Measurements from ENCODE around the gene MTM1. TPM values are rescaled to one million over a fixed set of nuclear protein-coding genes. Genes with fewer than 3 reads are reported as not detected.

The MTM1 gene
- 10 to 100 TPM; 10.5 to 32.7 (median 14.3) TPM for total RNA-seq

DNA sequence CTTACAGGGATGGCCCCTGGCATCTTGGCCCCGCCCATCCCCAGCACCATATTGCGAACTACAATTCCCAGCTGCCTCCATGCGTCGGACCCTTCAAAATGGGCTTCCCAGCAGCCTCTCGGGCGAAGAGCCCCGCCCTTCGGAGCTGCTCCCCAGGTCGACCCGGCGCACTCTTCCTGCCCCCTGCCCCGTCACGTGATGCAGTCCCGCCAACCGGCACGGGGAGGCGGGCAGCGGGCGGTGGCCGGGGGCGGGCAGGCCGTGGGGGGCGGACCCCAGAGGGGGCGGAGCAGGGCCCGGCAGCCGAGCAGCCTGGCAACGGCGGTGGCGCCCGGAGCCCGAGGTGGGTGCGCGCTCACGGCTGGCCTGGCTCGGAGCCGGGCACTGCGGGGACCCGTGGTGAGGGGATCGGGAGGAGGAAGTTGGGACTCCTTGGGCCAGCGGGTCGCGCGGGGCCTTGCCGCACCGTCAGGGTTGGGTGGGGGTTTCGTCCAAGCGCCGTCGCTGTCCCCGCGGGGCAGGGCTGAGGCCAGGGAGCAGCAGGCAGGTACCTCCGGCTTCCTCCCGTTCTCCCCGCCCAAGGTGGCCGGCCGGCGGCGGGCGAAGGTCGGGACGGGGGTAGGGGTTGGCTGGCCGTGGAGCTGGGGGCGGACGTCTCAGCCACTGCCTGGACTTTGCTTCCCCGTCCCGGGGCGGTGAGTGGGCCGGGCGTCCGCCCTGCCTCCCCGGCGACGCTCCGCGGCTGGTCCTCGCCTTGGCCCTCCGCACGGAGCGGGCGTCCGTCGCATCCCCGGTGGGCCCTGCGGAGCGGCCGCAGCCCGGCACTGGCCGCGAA lies at the start of gene MTM1:
MTM1 (plus strand) TSS at position 302 of the 835 bp plus-strand sequence. CDS start 23,994 bp downstream, outside the sequence.
- Histone ChIP-seq H3K4me3 (peak within 1 kb of the TSS; percentile 59 to 76), H3K27ac (peak within 1 kb of the TSS; percentile 57 to 90 (median 87)), H3K4me1 (peaks cover 0 to 21% (median 0%) of the 10 kb centered on the region in 3 donors), H3K9me3 (no peaks in the 10 kb centered on the region), H3K36me3 (no peaks in the 10 kb centered on the region), H3K27me3 (no peaks in the 10 kb centered on the region)
- ATAC-seq, result peak; percentile 95
- peak; percentile 45 to 55 for TF ChIP-seq POLR2A (IDR thresholded peaks at IDR 0.05)
- TF ChIP-seq POLR2AphosphoS5 (IDR thresholded peaks at IDR 0.05), result peak; percentile 40
- TF ChIP-seq EP300 (IDR thresholded peaks at IDR 0.05), result no peak
- TF ChIP-seq CTCF (IDR thresholded peaks at IDR 0.05), result no peak
- WGBS, 2 donors (ENCODE audit: low coverage in 1 of 2), result 31% methylated on average over 3 of the region's 89 CpGs; no CpG with 5 or more reads in 1 of the 2 donors

- Histone ChIP-seq H3K4me3 (no peak overlapping the region), H3K27me3 (no peaks in the 10 kb centered on the region), H3K36me3 (no peaks in the 10 kb centered on the region), H3K27ac (no peak overlapping the region), H3K9me3 (no peaks in the 10 kb centered on the region), H3K4me1 (no peaks in the 10 kb centered on the region)
- ATAC-seq, result no peak
- WGBS, 2 donors (ENCODE audit: low coverage in 1 of 2), result 73 to 94% methylated on average over 2 of the region's 2 CpGs
- TF ChIP-seq POLR2A (IDR thresholded peaks at IDR 0.05) (no peak), POLR2AphosphoS5 (IDR thresholded peaks at IDR 0.05) (no peak), EP300 (IDR thresholded peaks at IDR 0.05) (no peak), CTCF (IDR thresholded peaks at IDR 0.05) (no peak)
Measured at GRCh38 chrX:150522494-150522893, 45.9 kb upstream of the MTM1 start.

- H3K9me3 ChIP-seq, result no peaks in the 10 kb centered on the region
- WGBS, 2 donors (ENCODE audit: low coverage in 1 of 2), result 60 to 67% methylated on average over 1 to 4 of the region's 10 CpGs
- H3K4me3 ChIP-seq, result no peak overlapping the region
- no peaks in the 10 kb centered on the region for H3K4me1 ChIP-seq
- H3K36me3 ChIP-seq, result no peaks in the 10 kb centered on the region
- ATAC-seq, result no peak
- H3K27ac ChIP-seq, result no peak overlapping the region
- TF ChIP-seq CTCF (IDR thresholded peaks at IDR 0.05), result no peak
- TF ChIP-seq POLR2A (IDR thresholded peaks at IDR 0.05), result no peak
- no peak for TF ChIP-seq EP300 (IDR thresholded peaks at IDR 0.05)
- no peak for TF ChIP-seq POLR2AphosphoS5 (IDR thresholded peaks at IDR 0.05)
- no peaks in the 10 kb centered on the region for H3K27me3 ChIP-seq
Measured at GRCh38 chrX:150525061-150525919, 43.1 kb upstream of the MTM1 start.

DNA sequence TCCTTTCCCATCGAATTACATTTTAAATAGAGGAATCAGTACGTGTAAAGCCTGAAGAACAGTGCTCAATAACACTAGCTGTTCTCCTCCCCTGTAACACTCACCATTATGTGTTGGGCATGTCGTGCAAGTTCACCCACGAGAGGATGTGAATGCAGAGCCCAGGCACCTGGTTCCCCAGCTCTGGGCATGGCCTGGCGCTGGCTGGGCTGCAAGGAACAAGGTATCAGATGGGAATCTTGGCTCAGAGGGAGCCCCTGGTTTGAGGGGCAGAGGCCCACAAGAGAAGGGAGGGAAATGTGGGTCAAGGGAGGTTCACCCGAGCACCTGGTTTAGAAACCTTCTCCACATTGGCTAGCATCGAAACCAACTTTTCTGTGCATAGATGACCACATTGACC lies 41.7 kb upstream of the MTM1 start:
- Histone ChIP-seq H3K4me1 (no peaks in the 10 kb centered on the region), H3K27me3 (no peaks in the 10 kb centered on the region), H3K27ac (no peak overlapping the region), H3K36me3 (no peaks in the 10 kb centered on the region), H3K9me3 (no peaks in the 10 kb centered on the region), H3K4me3 (no peak overlapping the region)
- no peak for ATAC-seq
- WGBS, 2 donors (ENCODE audit: low coverage in 1 of 2), result 59 to 60% methylated on average over 1 to 5 of the region's 7 CpGs
- TF ChIP-seq POLR2A (IDR thresholded peaks at IDR 0.05) (no peak), CTCF (IDR thresholded peaks at IDR 0.05) (no peak), EP300 (IDR thresholded peaks at IDR 0.05) (no peak), POLR2AphosphoS5 (IDR thresholded peaks at IDR 0.05) (no peak)

All from gastroesophageal sphincter (tissue), 4 donors.